Esophagus muscularis mucosa (tissue), 3 donors: ENCODE data around the gene BAK1.

Experiments used
- CTCF ChIP-seq, 3 experiments: fragments of 200-600 bp in 2 of 3; fragments of 450-650 bp in 1 of 3; sonication (generic) in 2 of 3; IDR thresholded peaks; one replicate each; pipeline ENCODE4 v1.5.1; 2017 to 2019; ENCODE audit warnings: antibody characterized with exemption in 3 of 3, mild to moderate bottlenecking in 2 of 3, moderate library complexity in 1 of 3
- POLR2A ChIP-seq: fragments of 450-650 bp; IDR thresholded peaks from one replicate; pipeline ENCODE4 v1.6.1; 2017; ENCODE audit warnings: antibody characterized with exemption, moderate library complexity, mild to moderate bottlenecking, low read depth

GRCh38 chr6:33607126-33607783, 27.2 kb upstream of the BAK1 start:
- TF ChIP-seq CTCF (IDR thresholded peaks at IDR 0.05) (no peak), POLR2A (no peak)
